Right cardiac atrium (tissue), 5 donors: Measurements from ENCODE around the gene PIGH. TPM values are rescaled to one million over a fixed set of nuclear protein-coding genes. Genes with fewer than 3 reads are reported as not detected.
"Not testable (repeated sequence)": the region's sequence is repeated elsewhere in the genome, so short reads cannot be mapped to it uniquely, and the experiment has no call there.

Source experiments
- ATAC-seq, 2 donors: fragments of 200-7000 bp; cut with Tn5 transposase; one replicate each; pipeline versions ENCODE4 v1.8.0 to v1.9.1; 2020; ENCODE audit warnings: moderate library complexity in 2 of 2, mild to moderate bottlenecking in 1 of 2
- DNase-seq, 3 donors: peaks; one replicate each; pipeline ENCODE4 v3.0.0-alpha.2; 2020
- H3K27ac ChIP-seq: one replicate; pipeline ENCODE4 v1.5.1; 2013; ENCODE audit warnings: mild to moderate bottlenecking, low read length, control low read depth, moderate library complexity
- H3K27me3 ChIP-seq: one replicate; pipeline ENCODE4 v1.6.1; 2013; ENCODE audit not compliant: control insufficient read depth, insufficient read depth
- H3K4me1 ChIP-seq: one replicate; pipeline ENCODE4 v1.6.1; 2013; ENCODE audit warnings: low read length; ENCODE audit not compliant: control insufficient read depth, insufficient read depth
- H3K4me3 ChIP-seq: one replicate; pipeline ENCODE4 v1.5.1; 2013; ENCODE audit warnings: low read length, control low read depth
- H3K9me3 ChIP-seq: one replicate; pipeline ENCODE4 v1.6.1; 2013; ENCODE audit warnings: low read length; ENCODE audit not compliant: control insufficient read depth
- WGBS: extraction: QIAGEN DNeasy Blood & Tissue Kit; methylation state at CpG from one replicate; pipeline ENCODE4 v1.1.7; 2013; 5-methylcytosine and 5-hydroxymethylcytosine counted together
- intact Hi-C, 4 donors: fragments of 100-400 bp; cut with DNase I; formaldehyde crosslinking; loops; one replicate each; pipeline versions ENCODE4 v1.11.0 to v1.14.0; 2022 to 2023
- polyA plus RNA-seq: library from polyadenylated mRNA; stranded (reverse); fragments of 200-250 nt; gene quantifications from one replicate; pipeline ENCODE4 v1.2.3, GENCODE V29; 2013
- total RNA-seq, 4 donors: library from RNA; stranded (reverse); fragmentation: NEBNext Ultra II Directional; extraction: Animal tissue kit (Norgen Biotek cat#: 25700); gene quantifications; one replicate each; pipeline ENCODE4 v1.2.1, GENCODE V29; 2021
- donor health status: healthy with polysubstance abuse.
- donor health status: DM: no; HTN: yes; CAD: no.
- donor health status: DM: no; HTN: no; CAD: no.
- donor health status: DM: no; HTN: yes; CAD: no; lungs with severe emphysema.
- donor health status: DM: yes; HTN: yes; CAD: no.

The PIGH gene
- total and polyA plus RNA-seq, 5 donors, result 13.1 to 15.4 (median 13.6) TPM

DNA sequence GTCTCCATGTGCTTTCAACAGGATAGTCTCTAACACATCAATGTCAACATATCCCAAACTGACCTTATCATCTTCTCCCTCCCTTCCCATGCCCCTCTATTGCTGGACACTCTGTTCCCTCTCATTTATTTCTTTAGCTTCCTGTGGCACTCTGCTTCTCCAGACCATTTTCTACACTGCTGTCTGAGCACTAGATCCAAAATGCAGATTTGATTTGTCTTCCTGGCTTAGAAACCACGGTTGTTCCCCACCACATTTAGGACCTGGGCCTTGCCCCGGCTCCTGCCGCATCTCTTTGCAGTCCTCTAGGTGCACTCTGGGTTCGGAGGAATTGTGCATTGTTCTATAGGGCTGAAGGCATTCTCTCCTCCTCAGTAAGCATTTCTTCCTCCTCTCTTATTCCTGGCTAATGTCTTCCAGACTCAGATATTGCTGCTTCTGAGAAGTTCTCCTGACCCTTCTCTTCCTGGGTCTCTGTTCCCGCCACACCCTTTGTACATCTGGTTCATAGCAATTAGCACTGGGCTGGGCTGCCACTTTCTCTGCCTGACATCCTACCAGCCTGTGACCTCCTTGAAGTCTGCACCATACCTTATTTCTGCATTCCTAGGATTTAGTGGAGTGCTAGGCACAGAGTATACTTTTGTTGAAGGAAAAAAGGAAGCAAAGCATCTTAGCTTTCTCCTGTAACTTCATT lies 33.5 kb upstream of the PIGH start:
- ATAC-seq, result no peak
- no peak overlapping the region for H3K4me3 ChIP-seq
- intact Hi-C loops, result no loop called here
- 82% methylated on average over 5 of the region's 5 CpGs for whole genome bisulfite sequencing
- no peaks in the 10 kb centered on the region for H3K9me3 ChIP-seq
- H3K27ac ChIP-seq, result no peak overlapping the region
- no peaks in the 10 kb centered on the region for H3K27me3 ChIP-seq
- DNase-seq, result no peak
- H3K4me1 ChIP-seq, result no peaks in the 10 kb centered on the region

DNA sequence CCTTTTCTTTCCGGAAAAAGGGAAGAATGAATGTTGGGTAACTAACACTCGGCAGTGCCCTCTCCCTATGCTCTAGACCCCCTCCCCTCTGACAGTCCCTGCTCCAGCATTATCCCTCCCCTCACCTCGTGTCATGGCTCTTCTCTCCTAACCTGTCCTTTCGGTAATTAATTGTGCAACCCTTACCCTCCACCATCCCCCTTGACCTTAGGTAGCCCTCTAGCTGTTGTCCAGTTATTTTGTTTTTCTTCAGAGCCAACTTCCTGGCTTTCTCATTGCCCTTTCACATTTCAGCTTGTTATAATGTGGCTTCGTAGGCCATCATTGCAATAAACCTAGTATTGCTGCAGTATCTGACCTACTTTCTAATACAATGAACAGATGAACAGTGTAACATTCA lies 30.9 kb upstream of the PIGH start:
- Histone ChIP-seq H3K4me1 (no peaks in the 10 kb centered on the region), H3K4me3 (no peak overlapping the region), H3K27me3 (no peaks in the 10 kb centered on the region), H3K9me3 (no peaks in the 10 kb centered on the region), H3K27ac (no peak overlapping the region)
- ATAC-seq (no peak), DNase-seq (no peak)
- intact Hi-C loops, result no loop called here
- WGBS, result 80% methylated on average over 5 of the region's 5 CpGs

DNA sequence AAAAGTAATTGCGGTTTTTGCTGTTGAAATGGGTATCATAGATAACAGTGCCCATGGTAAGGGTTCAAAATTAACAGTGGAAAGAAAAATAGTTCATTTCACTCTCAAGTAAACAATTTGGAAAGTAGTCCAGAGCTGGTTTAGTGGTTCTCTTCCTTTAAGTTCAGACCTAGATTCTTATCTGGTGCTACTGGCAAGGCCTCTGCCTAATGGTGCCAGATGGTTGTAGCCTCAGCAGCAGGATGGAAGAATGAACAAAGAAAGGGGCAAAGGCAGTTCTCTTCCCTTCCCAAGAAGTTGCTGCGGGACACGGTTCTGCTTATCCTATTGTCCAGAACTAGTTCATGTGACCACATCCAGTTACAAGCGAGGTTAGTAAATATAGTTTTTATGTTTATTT lies 30.1 kb upstream of the PIGH start:
- no peaks in the 10 kb centered on the region for H3K27me3 ChIP-seq
- intact Hi-C loops, result no loop called here
- no peak overlapping the region for H3K4me3 ChIP-seq
- WGBS, result 90% methylated on average over 4 of the region's 4 CpGs
- DNase-seq, result no peak
- no peak for ATAC-seq
- H3K4me1 ChIP-seq, result no peaks in the 10 kb centered on the region
- H3K27ac ChIP-seq, result no peak overlapping the region
- H3K9me3 ChIP-seq, result no peaks in the 10 kb centered on the region

DNA sequence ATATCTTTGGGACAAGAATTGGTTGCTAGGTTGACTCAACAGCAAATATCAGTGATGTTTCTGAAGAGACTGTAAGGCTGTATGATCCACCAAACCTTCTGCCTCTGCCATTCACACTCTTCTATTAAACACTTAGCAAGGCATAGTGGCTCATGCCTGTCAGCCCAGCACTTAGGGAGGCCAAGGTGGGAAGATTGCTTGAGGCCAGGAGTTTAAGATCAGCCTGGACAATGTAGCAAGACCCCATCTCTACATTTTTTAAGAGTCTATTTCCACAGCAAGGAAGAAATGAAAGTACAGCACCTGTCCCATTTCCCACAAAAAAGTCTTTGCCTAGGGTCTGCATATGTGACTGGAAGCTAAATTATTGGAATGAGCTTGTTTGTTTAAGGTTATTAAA lies 27.5 kb upstream of the PIGH start:
- H3K27me3 ChIP-seq, result no peaks in the 10 kb centered on the region
- no peak overlapping the region for H3K4me3 ChIP-seq
- no peak for ATAC-seq
- no peak for DNase-seq
- H3K4me1 ChIP-seq, result no peaks in the 10 kb centered on the region
- no peaks in the 10 kb centered on the region for H3K9me3 ChIP-seq
- intact Hi-C loops, result no loop called here
- H3K27ac ChIP-seq, result no peak overlapping the region

DNA sequence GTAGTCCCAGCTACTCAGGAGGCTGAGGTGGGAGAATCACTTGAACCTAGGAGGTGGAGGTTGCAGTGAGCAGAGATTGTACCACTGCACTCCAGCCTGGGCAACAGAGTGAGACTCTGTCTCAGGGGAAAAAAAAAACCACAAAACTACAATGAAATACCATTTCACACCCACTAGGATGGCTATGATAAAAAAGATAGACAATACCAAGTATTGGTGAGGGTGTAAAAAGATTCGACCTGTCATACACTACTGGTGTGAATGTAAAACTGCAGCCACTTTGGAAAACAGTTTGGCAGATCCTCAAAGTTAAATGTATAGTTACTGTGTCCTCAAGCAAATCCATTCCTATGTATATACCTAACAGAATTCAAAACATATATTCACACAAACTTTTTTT lies 26.1 kb upstream of the PIGH start:
- ATAC-seq, result not testable (repeated sequence)

DNA sequence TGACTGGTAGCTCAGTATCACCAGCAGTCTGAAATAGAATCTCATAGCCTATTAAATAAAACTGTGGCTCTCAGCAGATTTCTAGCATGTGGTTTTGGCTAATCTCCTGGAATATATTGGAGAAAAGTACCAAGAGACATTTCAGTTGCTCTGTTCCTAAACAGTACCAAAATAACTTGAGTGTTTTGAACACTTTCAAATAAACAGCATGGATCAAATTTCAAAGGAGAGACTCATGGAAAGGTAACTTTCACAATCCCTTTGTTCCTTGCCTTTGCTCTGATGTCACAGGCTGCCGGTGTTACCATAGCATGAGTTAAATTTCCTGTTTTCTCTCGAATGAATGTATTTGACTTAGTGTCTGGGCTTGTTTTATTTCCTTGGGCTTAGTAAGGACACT lies 23.0 kb upstream of the PIGH start:
- Histone ChIP-seq H3K27me3 (no peaks in the 10 kb centered on the region), H3K4me1 (no peaks in the 10 kb centered on the region), H3K9me3 (no peaks in the 10 kb centered on the region), H3K4me3 (no peak overlapping the region), H3K27ac (no peak overlapping the region)
- ATAC-seq (no peak), DNase-seq (no peak)
- intact Hi-C loops, result loop anchor here in 1 of 4 donors (5.0 kb wide), 1 partner anchor 44 kb away; no protein-coding TSS in a partner anchor
- WGBS, result 45% methylated on average over 2 of the region's 2 CpGs

More for the DNA sequence above, 26.1 kb upstream of the PIGH start:
- H3K4me1 ChIP-seq, H3K27ac ChIP-seq, H3K9me3 ChIP-seq, DNase-seq, intact Hi-C loops, H3K4me3 ChIP-seq, H3K27me3 ChIP-seq: not testable (repeated sequence)
- 73% methylated on average over 1 of the region's 1 CpG for WGBS

DNA sequence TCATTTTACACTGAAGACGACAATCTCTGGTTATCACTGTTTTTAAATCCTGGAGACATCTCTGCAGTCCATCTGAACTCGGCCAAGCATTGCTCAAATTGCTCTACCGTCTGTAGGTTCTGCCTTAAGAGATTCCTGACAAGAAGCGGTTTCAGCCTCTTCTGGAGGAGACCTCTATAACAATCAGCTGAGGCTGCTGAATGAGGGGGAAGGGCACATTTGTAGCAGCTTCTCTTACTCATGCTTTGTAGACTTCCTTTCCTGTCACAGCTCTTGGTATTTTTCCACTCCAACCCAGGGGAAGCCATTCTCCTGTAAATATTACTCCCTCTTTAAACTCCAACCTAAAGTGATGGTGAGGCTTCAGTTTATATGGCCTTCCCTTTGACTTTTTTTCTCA lies 22.6 kb upstream of the PIGH start:
- Histone ChIP-seq H3K9me3 (no peaks in the 10 kb centered on the region), H3K4me3 (no peak overlapping the region), H3K27me3 (no peaks in the 10 kb centered on the region), H3K4me1 (no peaks in the 10 kb centered on the region), H3K27ac (no peak overlapping the region)
- WGBS, result 35% methylated on average over 4 of the region's 4 CpGs
- intact Hi-C loops, result loop anchor here in 1 of 4 donors (5.0 kb wide), 1 partner anchor 45 kb away; no protein-coding TSS in a partner anchor
- DNase-seq (peak in 1 of 3 donors; percentile 18), ATAC-seq (no peak)

DNA sequence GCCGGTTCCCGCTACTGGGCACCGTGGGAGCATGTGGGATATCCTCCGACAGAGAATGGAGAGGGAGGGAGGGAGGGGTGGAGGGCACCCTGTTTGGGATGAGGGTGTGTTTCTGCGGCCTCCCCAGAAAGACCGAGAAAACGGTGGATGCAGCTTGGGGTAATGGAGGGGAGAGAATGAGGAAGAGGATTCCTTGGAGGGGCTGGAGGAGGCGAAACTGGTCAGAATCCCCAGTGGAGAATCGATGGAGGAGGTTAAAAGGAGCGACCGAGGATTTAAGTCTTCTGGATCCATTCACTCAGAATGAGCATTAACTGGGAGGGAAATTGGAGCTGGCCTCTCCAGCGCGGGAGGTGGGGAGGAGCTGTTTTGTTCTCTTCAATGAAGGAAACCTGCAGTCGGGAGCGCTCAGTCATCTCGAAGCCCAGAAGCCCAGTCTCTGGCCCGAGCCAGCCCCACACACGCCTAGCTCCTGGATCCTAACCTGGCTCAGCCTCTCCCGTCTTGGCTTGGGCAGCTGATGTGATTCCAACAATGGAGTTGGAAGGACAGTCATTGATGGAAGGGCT lies 20.2 kb upstream of the PIGH start:
- DNase-seq (peak in 1 of 3 donors; percentile 43), ATAC-seq (no peak)
- H3K27me3 ChIP-seq, result no peaks in the 10 kb centered on the region
- no peak overlapping the region for H3K27ac ChIP-seq
- intact Hi-C loops, result loop anchor here in 1 of 4 donors (5.0 kb wide), 1 partner anchor 47 kb away; no protein-coding TSS in a partner anchor
- no peaks in the 10 kb centered on the region for H3K9me3 ChIP-seq
- H3K4me1 ChIP-seq, result no peaks in the 10 kb centered on the region
- 5% methylated on average over 19 of the region's 19 CpGs for WGBS
- peak overlapping the region; percentile 34 for H3K4me3 ChIP-seq

DNA sequence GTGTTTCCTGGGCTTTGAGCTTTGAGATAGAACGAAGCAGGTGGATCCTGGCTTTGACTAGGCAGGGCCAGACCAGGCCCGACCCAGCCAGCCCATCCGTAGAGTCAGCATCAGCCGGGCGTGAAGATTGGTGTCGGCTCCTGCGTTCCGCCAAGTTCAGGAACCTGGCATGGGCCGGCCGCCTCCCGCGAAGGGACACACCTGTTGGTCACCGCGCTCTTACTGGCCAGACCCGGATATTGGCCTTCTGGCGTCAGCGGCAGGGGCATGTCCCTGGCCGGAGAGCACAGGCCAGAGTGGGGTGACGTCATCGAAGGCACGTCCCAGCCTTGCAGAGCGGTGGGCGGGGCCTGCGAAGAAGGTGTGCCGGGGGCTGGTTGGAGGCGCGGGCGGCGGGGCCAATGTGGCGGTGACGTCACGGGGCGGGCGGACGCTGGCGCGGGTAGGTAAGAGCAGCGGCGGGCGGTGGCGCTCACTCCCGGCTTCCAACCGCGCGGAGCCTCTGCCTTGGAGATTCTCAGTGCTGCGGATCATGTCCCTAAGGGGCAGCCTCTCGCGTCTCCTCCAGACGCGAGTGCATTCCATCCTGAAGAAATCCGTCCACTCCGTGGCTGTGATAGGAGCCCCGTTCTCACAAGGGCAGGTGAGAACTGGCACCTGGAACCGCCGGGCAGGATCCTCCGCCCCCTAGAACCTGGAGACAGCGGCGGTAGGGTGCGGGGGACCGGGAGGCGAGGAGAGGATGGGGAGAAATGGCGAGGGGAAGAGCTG lies 19.6 kb upstream of the PIGH start, which contains the start of gene ARG2:
Gene ARG2, plus strand, starts transcription at position 475 of the 771 bp plus-strand sequence. Its CDS starts 58 bp downstream, at position 533.
- intact Hi-C loops, result loop anchor here in 3 of 4 donors (2.0 to 10.0 kb wide), 4 partner anchors 47 to 85 kb away; partner anchors contain the start of gene RDH12 (in 1 of the 3)
- ATAC-seq (peak; percentile 99), DNase-seq (peak; percentile 98 to 99 (median 98))
- Histone ChIP-seq H3K27me3 (no peaks in the 10 kb centered on the region), H3K4me3 (peak within 1 kb of the TSS; percentile 34), H3K4me1 (no peaks in the 10 kb centered on the region), H3K27ac (no peak within 1 kb of the TSS), H3K9me3 (no peaks in the 10 kb centered on the region)
- under 1% methylated on average over 62 of the region's 62 CpGs for WGBS

DNA sequence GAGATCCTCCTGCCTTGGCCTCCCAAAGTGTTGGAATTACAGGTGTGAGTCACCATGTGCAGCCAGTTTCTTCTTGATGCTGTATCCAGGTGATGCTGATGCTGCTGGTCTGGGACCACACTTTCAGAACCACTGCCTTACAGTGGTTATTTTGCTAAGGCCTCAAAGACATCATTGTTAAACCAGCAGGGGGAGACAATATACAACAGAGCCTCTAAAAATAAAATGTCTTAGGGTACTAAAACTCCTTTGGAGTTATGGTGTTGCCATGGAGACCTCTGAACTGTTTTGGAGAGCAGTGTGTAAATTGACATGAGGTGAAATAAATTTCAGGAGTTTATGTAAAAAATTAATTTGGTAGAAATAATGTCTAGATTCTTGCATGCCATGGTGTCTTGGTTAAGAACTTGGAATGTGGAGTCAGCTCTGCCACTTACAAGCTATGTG lies 18.6 kb upstream of the PIGH start:
- Histone ChIP-seq H3K4me3 (no peak overlapping the region), H3K4me1 (no peaks in the 10 kb centered on the region), H3K27ac (no peak overlapping the region), H3K27me3 (no peaks in the 10 kb centered on the region), H3K9me3 (no peaks in the 10 kb centered on the region)
- ATAC-seq, result peak; percentile 69 to 72
- DNase-seq, result no peak
- intact Hi-C loops, result loop anchor here in 2 of 4 donors (2.0 to 10.0 kb wide), 3 partner anchors 48 to 86 kb away; partner anchors contain the start of gene RDH12 (in 1 of the 2)

DNA sequence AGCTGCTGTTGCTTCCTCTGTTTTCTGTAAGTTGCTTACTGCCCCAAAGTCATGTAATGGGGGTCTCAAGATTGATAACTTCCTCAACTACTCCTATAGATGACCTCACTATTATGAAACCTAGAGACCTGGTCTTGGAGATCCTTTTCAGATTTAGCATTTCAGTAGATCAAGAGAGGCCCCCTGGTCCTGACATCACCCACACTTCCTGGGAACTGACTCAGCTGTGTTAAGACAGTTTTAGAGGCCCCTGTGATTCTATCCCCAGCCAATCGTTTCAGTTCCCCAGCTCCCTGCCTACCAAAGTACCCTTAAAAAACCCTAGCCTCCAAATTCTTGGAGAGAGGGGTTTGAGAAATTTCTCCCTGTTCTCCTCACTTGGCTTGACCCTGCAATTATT lies 10.4 kb upstream of the PIGH start:
- DNase-seq, result no peak
- H3K4me3 ChIP-seq, result no peak overlapping the region
- intact Hi-C loops, result loop anchor here in 1 of 4 donors (10.0 kb wide), 1 partner anchor 94 kb away; the partner anchor contains the start of gene RDH12
- no peaks in the 10 kb centered on the region for H3K9me3 ChIP-seq
- no peaks in the 10 kb centered on the region for H3K27me3 ChIP-seq
- H3K4me1 ChIP-seq, result no peaks in the 10 kb centered on the region
- WGBS, result 58% methylated on average over 1 of the region's 1 CpG
- no peak overlapping the region for H3K27ac ChIP-seq
- ATAC-seq, result no peak
